ENCODE measurements around the gene PTPN12.
"Not testable (repeated sequence)": the region's sequence is repeated elsewhere in the genome, so short reads cannot be mapped to it uniquely, and the experiment has no call there.

Gene PTPN12

DNA sequence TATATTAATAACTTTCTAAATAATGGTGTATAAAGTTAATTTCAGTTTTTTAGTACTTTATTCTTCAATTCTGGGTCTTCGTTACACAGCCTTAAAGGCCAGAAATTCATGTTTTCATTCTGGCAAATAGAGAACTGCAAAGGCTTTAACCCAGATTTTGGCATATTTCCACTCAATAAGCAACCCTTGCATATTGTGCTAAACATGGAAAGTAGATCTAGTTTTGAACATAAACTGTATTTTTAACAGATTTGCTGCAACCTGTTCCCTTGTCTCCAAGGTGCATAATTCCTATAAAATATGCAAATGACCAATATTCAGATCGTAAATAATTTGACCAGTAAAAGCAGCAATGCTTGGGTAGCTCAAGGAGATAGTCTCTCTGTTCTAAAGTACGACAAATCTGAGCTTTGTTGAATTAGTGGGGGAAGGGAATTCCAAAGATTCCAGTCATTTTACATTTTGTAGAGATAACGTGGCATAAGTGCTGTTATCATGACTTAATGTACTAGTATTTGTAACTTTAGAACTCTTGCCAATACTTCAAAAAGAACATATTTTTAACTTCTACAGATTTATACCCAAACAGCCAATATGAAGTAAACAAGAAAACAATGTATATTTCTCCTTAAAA, 112.7 kb downstream of the PTPN12 start:
- H3K4me3 Mint-ChIP-seq = no peak overlapping the region
- no peaks in the 10 kb centered on the region for H3K4me1 Mint-ChIP-seq (ENCODE audit: low read depth)
- H3K36me3 Mint-ChIP-seq (ENCODE audit: low read depth) = peaks cover 62% of the 10 kb centered on the region
- no peaks in the 10 kb centered on the region for H3K9me3 Mint-ChIP-seq
- H3K27me3 Mint-ChIP-seq = no peaks in the 10 kb centered on the region
- H3K27ac Mint-ChIP-seq = no peak overlapping the region
- intact Hi-C loops (cut with micrococcal nuclease) = loop anchor here (10.0 kb wide), 1 partner anchor 255 kb away; no protein-coding TSS in a partner anchor

DNA sequence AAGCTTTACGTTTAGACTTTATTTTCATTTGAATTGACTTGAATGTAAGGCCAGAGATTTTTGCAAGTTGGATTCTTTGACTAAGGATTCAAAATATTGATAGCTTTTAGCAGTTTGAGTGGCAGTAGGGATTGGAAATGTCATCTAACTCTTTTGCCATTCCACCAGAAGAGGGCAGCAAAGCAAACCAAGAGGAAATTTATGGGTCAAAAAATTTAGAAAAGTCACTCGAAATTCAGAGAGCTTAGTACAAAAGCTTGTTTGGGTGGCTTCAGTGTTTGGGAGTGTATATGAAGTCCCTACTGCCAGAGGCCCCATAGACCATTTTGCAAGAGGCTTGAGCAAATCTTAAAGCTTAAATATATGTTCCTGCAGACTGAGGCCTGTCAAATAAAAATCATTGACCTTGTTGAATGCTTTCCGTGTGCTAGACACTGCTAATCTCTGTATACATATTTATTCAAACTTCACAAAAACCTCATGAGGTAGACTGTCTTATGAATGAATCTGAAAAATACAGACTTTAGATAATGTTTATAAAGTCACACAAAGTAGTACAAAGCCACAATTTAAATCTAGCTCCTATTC, 114.6 kb downstream of the PTPN12 start:
- intact Hi-C loops (cut with micrococcal nuclease) = loop anchor here (1.0 to 10.0 kb wide), 2 partner anchors 108 to 253 kb away; no protein-coding TSS in a partner anchor
- peaks cover 62% of the 10 kb centered on the region for H3K36me3 Mint-ChIP-seq (ENCODE audit: low read depth)
- no peaks in the 10 kb centered on the region for H3K9me3 Mint-ChIP-seq
- no peaks in the 10 kb centered on the region for H3K4me1 Mint-ChIP-seq (ENCODE audit: low read depth)
- H3K27ac Mint-ChIP-seq = no peak overlapping the region
- no peaks in the 10 kb centered on the region for H3K27me3 Mint-ChIP-seq
- H3K4me3 Mint-ChIP-seq = no peak overlapping the region

DNA sequence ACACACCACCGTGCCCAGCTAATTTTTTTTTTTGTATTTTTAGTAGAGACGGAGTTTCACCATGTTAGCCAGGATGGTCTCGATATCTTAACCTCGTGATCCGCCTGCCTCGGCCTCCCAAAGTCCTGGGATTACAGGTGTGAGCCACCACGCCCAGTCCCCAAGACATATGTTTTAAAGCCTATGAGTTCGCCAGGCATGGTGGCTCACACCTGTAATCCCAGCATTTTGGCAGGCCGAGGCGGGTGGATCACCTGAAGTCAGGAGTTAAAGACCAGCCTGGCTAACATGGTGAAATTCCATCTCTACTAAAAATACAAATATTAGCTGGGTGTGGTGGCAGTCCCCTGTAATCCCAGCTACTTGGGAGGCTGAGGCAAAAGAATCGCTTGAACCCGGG, 115.7 kb downstream of the PTPN12 start:
- not testable (repeated sequence) for H3K9me3 Mint-ChIP-seq; H3K4me3 Mint-ChIP-seq; H3K4me1 Mint-ChIP-seq (ENCODE audit: low read depth); H3K27ac Mint-ChIP-seq; H3K27me3 Mint-ChIP-seq
- peaks cover 58% of the 10 kb centered on the region for H3K36me3 Mint-ChIP-seq (ENCODE audit: low read depth)
- intact Hi-C loops (cut with micrococcal nuclease) = loop anchor here (10.0 kb wide), 1 partner anchor 252 kb away; no protein-coding TSS in a partner anchor

DNA sequence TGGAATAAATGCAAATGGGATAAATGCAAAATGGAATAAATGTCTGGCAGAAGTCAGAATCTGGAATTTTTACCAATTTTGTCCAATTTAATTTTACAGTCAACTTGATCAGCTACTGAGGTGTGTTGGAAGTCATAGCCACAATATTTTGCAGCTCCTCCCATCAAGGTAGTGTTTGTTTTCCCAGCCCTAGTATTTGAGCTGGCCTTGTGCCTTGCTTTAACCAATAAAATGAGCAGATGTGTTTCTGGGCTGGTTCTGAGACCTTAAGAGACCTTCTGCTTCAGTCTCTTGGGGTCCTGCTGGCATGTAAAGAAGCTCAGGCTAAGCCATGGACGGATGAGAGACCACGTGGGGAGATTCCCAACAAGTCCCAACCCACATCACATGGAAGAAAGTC, 116.5 kb downstream of the PTPN12 start:
- no peaks in the 10 kb centered on the region for H3K9me3 Mint-ChIP-seq
- no peaks in the 10 kb centered on the region for H3K4me1 Mint-ChIP-seq (ENCODE audit: low read depth)
- H3K4me3 Mint-ChIP-seq = no peak overlapping the region
- H3K27ac Mint-ChIP-seq = no peak overlapping the region
- peaks cover 59% of the 10 kb centered on the region for H3K36me3 Mint-ChIP-seq (ENCODE audit: low read depth)
- intact Hi-C loops (cut with micrococcal nuclease) = loop anchor here (10.0 kb wide), 1 partner anchor 251 kb away; no protein-coding TSS in a partner anchor
- H3K27me3 Mint-ChIP-seq = no peaks in the 10 kb centered on the region

DNA sequence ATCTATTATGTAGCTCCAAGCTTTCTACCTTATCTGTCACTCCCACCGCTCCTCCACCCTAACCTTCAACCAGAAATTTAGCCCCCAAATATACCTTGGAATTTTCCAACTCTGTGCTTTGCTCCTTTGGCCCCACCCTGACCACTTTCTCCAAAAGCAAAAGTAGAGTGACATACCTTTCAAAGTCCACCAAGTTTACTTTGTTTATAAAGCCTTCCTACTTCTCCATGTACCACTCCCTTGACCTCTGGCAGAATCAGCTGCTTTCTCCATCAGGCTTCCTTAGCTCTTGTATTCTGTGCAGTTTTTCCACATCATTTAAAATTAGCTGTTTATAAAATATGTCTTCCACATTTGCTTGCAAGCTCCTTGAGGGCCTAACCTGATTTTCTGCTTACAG, 118.3 kb downstream of the PTPN12 start:
- H3K4me1 Mint-ChIP-seq (ENCODE audit: low read depth) = no peaks in the 10 kb centered on the region
- no peaks in the 10 kb centered on the region for H3K9me3 Mint-ChIP-seq
- no peak overlapping the region for H3K27ac Mint-ChIP-seq
- H3K4me3 Mint-ChIP-seq = no peak overlapping the region
- intact Hi-C loops (cut with micrococcal nuclease) = loop anchor here (10.0 kb wide), 1 partner anchor 249 kb away; no protein-coding TSS in a partner anchor
- H3K36me3 Mint-ChIP-seq (ENCODE audit: low read depth) = peaks cover 67% of the 10 kb centered on the region
- H3K27me3 Mint-ChIP-seq = no peaks in the 10 kb centered on the region

DNA sequence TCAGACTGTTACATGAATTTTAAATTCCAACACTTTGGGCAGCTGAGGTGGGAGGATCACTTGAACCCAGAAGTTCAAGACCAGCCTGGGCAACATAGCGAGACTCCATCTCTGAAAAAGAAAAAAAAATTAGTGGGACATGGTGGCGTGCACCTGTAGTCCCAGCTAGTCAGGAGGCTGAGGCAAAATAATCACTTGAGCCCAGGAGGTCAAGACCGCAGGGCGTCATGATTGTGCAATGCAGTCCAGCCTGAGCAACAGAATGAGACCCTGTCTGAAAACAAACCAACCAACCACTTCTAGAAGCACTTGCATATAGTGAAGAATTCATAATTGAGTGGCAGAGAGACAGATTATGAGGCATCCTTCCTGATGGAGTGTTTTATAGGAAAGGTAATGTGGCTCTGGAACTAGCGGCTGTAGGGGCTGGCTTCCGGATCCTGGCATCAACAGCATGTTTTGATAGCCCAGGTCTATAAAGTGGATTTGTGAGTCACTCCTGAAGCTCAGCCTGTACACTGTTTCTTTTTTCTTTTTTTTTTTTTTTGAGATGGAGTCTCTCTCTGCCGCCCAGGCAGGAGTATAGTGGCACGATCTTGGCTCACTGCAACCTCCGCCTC, 118.9 kb downstream of the PTPN12 start:
- H3K27me3 Mint-ChIP-seq = no peaks in the 10 kb centered on the region
- no peak overlapping the region for H3K27ac Mint-ChIP-seq
- H3K36me3 Mint-ChIP-seq (ENCODE audit: low read depth) = peaks cover 73% of the 10 kb centered on the region
- no peak overlapping the region for H3K4me3 Mint-ChIP-seq
- no peaks in the 10 kb centered on the region for H3K4me1 Mint-ChIP-seq (ENCODE audit: low read depth)
- intact Hi-C loops (cut with micrococcal nuclease) = loop anchor here (10.0 kb wide), 1 partner anchor 249 kb away; no protein-coding TSS in a partner anchor
- no peaks in the 10 kb centered on the region for H3K9me3 Mint-ChIP-seq

DNA sequence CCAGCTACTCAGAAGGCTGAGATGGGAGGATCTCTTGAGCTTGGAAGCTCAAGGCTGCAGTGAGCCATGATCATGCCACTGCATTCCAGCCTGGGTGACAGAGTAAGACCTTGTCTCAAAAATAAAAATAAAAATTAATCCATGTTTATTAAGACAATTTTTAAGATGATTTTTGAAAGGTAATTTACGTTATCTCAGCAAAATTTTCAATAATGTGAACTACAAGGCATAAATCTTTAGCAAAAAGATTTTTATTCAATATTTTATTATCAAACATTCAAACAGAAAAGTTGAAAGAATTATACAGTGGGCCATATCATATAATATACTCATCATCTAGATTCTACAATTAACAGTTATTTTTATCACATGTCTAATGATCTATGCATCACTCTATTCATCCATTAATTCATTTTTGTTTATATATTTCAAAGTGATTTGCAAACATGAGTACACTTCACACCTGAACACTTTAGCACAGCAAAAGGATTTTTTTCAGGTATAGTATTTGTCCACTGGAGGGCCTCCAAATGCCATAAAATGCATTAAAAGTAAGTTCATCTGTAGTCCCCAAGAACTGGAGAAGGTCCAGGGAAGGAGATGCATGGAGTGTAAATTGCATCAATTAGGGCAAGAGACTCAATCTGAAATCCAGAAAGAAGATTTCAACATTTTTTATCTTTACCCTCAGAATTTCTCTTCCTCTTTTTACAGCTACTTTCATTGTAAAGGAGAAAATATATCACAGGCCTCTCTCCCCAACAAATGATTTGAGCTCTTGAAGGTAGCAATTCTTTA, 120.5 kb downstream of the PTPN12 start:
- Mint-ChIP-seq H3K4me1 (ENCODE audit: low read depth) (peaks cover 2% of the 10 kb centered on the region), H3K4me3 (no peak overlapping the region), H3K27me3 (no peaks in the 10 kb centered on the region), H3K27ac (no peak overlapping the region), H3K36me3 (ENCODE audit: low read depth) (peaks cover 88% of the 10 kb centered on the region), H3K9me3 (no peaks in the 10 kb centered on the region)
- intact Hi-C loops (cut with micrococcal nuclease) = loop anchor here (10.0 kb wide), 1 partner anchor 247 kb away; no protein-coding TSS in a partner anchor

DNA sequence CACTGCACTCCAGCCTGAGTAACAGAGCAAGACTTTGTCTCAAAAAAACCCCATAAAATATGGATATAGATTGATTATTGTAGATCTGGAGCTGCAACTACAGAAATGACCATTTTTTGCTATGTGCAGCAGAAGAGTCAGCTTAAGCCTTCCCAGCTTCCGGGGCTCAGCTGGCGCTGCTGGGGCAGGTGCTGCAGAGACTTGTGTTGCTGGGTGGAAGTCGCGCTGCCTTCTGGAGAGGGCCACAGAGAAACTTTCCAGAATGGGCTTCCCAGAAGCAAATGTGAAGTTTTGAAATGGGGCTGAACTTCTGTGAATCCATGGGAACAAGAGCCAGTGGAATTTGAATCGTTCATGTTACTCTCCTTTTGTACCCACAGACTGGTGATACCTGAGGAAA, 121.8 kb downstream of the PTPN12 start:
- no peak overlapping the region for H3K4me3 Mint-ChIP-seq
- H3K9me3 Mint-ChIP-seq = no peaks in the 10 kb centered on the region
- H3K27ac Mint-ChIP-seq = no peak overlapping the region
- H3K27me3 Mint-ChIP-seq = no peaks in the 10 kb centered on the region
- intact Hi-C loops (cut with micrococcal nuclease) = loop anchor here (10.0 kb wide), 1 partner anchor 246 kb away; no protein-coding TSS in a partner anchor
- peaks cover 84% of the 10 kb centered on the region for H3K36me3 Mint-ChIP-seq (ENCODE audit: low read depth)
- H3K4me1 Mint-ChIP-seq (ENCODE audit: low read depth) = peaks cover 6% of the 10 kb centered on the region

DNA sequence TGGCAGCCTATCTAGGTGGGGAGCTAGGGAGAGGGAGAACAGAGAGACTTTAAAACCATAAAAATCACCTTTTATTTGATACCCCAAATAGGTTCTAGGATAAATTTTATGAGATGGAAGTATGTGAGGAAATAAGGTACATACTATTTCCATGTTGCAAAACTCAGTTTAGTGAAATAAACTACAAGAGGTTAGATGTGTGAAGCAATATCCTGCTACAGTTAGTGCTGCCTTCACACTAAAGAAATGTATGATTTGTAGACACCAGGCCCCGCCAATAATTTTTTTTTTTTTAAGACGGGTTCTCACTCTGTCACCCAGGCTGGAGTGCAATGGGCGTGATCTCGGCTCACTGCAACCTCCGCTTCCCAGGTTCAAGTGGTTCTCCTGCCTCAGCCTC, 124.7 kb downstream of the PTPN12 start:
- H3K27me3 Mint-ChIP-seq = no peaks in the 10 kb centered on the region
- no peak overlapping the region for H3K4me3 Mint-ChIP-seq
- H3K4me1 Mint-ChIP-seq (ENCODE audit: low read depth) = peaks cover 6% of the 10 kb centered on the region
- no peaks in the 10 kb centered on the region for H3K9me3 Mint-ChIP-seq
- intact Hi-C loops (cut with micrococcal nuclease) = no loop called here
- H3K36me3 Mint-ChIP-seq (ENCODE audit: low read depth) = peaks cover 76% of the 10 kb centered on the region
- no peak overlapping the region for H3K27ac Mint-ChIP-seq

DNA sequence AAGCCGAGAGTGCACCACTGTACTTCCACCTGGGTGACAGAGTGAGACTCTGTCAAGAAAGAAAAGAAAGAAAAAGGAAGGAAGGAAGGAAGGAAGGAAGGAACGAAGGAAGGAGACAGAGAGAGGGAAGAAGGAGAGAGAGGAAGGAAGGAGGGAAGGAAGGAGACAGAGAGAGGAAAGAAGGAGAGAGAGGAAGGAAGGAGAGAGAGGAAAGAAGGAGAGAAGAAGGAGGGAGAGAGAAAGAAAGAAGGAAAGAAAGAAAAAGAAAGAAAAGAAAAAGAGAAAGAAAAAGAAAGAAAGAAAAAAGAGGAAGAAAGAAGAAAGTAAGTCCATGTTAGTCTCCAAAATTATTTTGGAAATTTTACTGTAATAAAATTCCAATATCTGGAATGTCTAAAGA, 125.8 kb downstream of the PTPN12 start:
- peak overlapping the region; percentile 4 for H3K27ac Mint-ChIP-seq
- H3K4me1 Mint-ChIP-seq (ENCODE audit: low read depth) = peaks cover 6% of the 10 kb centered on the region
- H3K9me3 Mint-ChIP-seq = no peaks in the 10 kb centered on the region
- H3K27me3 Mint-ChIP-seq = no peaks in the 10 kb centered on the region
- H3K4me3 Mint-ChIP-seq = no peak overlapping the region
- H3K36me3 Mint-ChIP-seq (ENCODE audit: low read depth) = peaks cover 81% of the 10 kb centered on the region
- intact Hi-C loops (cut with micrococcal nuclease) = no loop called here

DNA sequence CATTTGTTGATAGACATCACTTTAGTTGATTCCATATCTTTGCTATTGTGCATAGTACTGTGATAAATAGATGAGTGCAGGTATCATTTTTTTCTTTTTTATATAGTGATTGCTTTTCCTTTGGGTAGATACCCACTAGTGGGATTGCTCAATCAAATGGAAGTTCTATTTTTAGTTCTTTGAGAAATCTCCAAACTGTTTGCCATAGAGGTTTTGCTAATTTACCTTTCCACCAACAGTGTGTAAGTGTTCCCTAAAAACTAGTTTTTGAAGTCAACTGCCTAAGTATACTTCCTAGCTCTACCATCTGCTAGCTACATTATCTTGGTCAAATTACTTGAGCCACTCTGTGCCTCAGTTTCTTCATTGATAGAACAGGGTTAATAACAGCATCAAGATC, 127.6 kb downstream of the PTPN12 start:
- H3K27ac Mint-ChIP-seq = no peak overlapping the region
- H3K9me3 Mint-ChIP-seq = no peaks in the 10 kb centered on the region
- peaks cover 6% of the 10 kb centered on the region for H3K4me1 Mint-ChIP-seq (ENCODE audit: low read depth)
- intact Hi-C loops (cut with micrococcal nuclease) = no loop called here
- H3K4me3 Mint-ChIP-seq = no peak overlapping the region
- peaks cover 77% of the 10 kb centered on the region for H3K36me3 Mint-ChIP-seq (ENCODE audit: low read depth)
- no peaks in the 10 kb centered on the region for H3K27me3 Mint-ChIP-seq

DNA sequence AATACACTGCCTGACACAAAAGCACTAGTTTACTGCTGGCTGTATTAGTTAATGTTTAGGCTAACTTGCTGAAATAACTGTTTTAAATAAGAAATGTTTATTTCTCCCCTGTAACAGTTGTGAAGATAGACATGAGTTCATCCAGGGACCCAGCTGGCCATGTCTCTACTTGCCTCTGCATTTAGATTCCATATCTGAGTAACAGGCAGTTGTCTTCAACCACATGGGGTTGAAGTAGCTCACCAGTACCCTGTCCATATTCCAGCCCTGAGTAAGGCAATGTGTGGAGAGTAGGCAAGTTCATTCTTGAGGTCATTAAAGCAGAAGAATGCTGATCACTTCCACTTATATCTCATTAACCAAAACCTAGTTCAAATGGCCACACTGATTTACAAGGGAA, 128.1 kb downstream of the PTPN12 start:
- Mint-ChIP-seq H3K27ac (no peak overlapping the region), H3K9me3 (no peaks in the 10 kb centered on the region), H3K27me3 (no peaks in the 10 kb centered on the region), H3K4me1 (ENCODE audit: low read depth) (peaks cover 6% of the 10 kb centered on the region), H3K4me3 (no peak overlapping the region), H3K36me3 (ENCODE audit: low read depth) (peaks cover 75% of the 10 kb centered on the region)
- intact Hi-C loops (cut with micrococcal nuclease) = no loop called here

DNA sequence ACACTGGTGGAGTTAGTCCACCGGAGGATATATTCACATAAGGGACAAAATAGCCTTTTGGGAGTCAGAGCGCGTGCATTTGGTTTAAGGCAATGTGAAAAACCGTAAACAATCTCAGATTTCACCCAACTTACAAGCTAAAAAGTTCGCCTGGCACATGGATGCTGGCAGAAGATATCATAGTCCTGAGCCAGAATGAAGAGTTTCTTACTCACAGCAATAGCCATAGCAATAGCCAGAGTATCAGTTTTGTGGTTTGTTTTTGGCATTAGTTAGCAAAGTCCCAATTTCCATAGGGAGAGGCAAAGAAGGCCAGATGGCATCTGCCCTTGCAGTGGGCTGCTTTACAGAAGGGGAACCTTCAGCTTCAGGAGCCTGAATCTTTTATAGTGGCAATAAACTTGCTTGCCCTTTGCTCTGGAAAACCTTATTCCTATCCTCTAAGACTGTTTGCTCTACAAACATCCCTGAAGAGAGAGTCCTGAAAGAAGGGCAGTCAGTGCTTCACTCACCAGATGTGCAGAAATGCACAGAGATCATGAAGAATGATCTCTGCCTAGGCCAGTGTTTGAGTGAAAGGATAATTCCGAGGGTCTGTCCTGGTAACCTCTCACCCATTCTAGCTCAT, 130.5 kb downstream of the PTPN12 start:
- H3K9me3 Mint-ChIP-seq = no peaks in the 10 kb centered on the region
- H3K27ac Mint-ChIP-seq = no peak overlapping the region
- H3K4me3 Mint-ChIP-seq = no peak overlapping the region
- H3K27me3 Mint-ChIP-seq = no peaks in the 10 kb centered on the region
- H3K36me3 Mint-ChIP-seq (ENCODE audit: low read depth) = peaks cover 64% of the 10 kb centered on the region
- intact Hi-C loops (cut with micrococcal nuclease) = no loop called here
- H3K4me1 Mint-ChIP-seq (ENCODE audit: low read depth) = peaks cover 4% of the 10 kb centered on the region
